HG03342 (cell line): ENCODE measurements around the gene IQSEC1.

ENCODE experiments used
- ATAC-seq: cut with Tn5 transposase; IDR thresholded peaks from one replicate; pipeline ENCODE4 v1.9.1; 2021; ENCODE audit warnings: mild to moderate bottlenecking, moderate library complexity; ENCODE audit not compliant: unreplicated experiment

Gene IQSEC1

DNA sequence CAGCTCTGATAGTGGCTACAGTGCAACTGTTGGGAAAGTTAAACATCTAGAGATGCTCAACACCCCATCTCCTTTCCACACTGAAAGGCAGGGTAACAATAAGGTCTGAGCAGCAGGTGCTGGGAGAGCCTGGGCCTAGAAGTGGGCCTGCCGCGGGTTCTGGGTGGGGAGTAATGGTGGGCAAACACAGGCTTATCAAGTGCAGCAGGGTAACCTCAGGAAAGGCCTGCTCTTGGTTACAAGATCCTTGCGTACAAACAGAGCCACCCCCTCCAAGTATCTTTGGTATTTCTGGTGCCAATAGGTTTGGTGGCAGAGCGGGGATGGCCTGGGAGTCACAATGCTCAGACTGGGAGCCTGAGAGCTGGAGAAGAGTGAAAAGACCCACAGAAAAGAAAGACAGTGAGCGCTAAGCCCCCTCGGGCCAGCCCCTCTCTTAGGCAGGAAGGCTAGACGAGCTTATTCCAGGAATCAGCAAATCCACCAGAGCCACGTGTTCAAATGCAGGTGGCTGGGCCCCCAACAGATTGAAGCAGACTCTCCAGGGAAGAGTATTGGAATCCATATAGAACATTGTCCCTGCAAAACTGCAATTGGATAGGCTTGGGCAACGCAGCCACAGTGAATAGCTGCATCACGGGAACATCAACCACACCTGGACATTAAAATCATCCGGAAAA lies 2.7 kb downstream of the IQSEC1 start:
- ATAC-seq = no peak

DNA sequence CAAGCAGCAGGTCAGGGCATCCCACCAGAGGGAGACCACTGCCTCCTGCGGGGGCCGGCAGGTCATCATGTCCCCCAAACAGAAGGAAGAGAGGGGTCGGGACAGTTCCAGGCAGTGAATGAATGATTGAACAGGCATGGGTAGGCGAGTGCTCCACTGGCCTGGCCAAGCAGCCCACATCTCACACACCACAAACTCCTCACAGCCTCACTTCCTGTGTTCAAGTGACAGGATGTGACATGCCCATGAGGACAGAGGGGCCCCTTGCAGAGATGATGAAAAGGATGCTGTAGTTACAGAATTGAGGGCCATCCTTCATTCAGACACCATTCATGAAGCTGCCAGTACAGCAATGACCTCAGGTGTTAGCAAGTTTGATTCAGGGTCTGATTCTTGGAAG lies 3.7 kb downstream of the IQSEC1 start:
- peak; percentile 58 for ATAC-seq

- no peak for ATAC-seq
These were observed 4.8 kb downstream of the IQSEC1 start for GRCh38 chr3:13068269-13069010.

DNA sequence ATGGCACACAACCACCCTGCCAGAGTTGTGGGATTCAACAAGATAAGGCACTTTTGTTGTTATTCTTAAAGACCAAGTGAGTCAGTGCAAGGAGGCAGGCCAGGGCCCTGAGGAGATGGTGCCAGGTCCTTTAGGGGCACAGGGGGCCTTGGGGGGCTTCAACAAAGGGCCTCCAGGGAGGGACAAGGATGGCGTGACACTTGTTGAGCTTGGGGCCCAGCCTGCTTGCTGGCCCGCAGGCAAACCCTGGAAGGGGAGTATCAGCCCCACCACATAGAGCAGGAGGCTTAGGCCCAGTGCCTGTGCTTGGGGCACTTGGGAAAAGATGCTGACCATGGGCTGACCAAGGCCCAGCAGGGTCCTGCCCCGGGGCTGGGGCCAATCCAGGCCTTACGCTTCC lies 5.5 kb downstream of the IQSEC1 start:
- no peak for ATAC-seq

GRCh38 chr3:13066834-13067233 lies 6.4 kb downstream of the IQSEC1 start:
- ATAC-seq = no peak

DNA sequence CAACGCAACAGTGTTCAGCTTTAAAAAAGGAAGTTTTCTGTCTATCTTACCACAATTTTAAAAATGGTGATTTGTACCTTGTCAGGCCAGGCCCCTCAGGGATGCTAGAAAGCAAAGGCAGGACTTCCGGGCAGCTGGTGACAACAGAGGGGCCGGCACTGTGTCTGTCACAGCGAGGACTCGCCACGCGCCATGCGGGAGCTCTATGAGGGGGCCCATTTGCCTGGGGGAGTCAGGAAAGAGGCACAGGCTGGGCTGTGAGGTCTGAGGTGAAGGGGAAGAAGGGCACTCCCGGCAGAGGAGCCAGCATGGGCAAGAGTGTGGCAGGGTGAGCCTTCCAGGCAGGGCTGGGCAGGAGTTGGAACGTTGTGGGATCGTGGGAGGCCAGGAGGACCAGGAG lies 7.0 kb downstream of the IQSEC1 start:
- ATAC-seq = no peak

DNA sequence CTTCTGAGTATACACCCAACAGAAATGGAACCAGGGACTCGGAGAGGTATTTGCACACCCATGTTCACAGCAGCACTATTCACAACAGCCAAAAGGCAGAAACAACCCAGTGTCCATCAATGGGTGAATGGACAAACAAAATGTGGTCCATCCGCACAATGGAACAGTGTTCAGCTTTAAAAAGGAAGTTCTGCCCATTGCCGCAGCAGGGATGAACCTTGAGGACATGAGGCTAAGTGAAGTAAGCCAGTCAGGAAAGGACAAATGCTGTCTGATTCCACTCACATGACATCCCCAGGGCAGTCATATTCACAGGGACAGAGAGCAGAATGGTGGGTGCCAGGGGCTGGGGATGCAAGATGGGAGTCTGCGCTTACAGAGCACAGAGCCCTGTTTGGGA lies 7.5 kb downstream of the IQSEC1 start:
- no peak for ATAC-seq

GRCh38 chr3:13064964-13065363 lies 8.3 kb downstream of the IQSEC1 start:
- no peak for ATAC-seq

GRCh38 chr3:13064159-13064868 lies 8.9 kb downstream of the IQSEC1 start:
- ATAC-seq = no peak

GRCh38 chr3:13063225-13063624 lies 10.0 kb downstream of the IQSEC1 start:
- ATAC-seq = no peak

DNA sequence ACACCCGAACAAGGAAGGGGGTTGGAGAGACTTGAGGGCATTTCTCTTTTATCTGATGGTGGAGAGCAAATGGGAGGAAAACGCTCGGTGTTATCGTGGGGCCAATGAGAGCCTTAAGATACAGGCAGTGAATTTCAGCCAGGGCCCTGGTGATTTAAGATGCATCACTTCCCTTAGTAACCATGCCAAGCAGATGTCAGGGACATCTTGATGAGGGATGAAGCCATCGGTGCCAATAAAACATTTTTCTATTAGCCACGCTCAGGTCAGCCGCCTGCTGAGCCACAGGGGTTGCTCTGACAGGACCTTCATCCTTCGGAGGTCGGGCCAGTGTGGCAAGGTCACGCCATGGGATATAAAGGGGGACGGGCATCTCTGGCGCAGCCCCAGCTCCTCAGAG lies 10.6 kb downstream of the IQSEC1 start:
- ATAC-seq = no peak

DNA sequence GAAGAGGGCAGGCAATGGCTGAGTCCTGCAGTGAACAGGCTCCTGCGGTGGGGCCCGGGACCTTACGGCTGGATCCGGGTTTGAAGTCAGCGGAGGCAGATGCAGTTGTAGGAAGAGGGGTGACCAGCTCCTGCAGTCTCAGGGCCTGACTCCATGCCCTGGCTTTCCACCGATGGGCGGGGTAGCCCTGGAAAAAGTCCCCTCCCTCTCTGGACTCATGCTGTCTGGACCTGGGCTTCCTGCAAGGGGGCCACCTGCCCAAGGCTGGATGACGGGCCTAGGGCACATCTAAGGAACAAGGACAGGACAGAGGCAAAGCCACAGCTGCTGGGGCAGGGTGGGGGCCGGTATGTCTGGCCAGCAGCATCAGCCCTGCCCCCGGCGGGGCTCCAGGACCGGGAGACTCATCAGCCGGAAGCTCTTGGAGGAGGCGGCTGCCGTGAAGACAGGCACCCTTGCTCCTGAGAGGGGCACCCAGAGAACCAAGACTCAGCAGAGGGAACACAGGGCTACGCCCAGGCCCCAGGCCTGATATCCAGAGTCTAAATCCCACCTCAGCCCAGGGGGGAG lies 12.8 kb downstream of the IQSEC1 start:
- no peak for ATAC-seq

DNA sequence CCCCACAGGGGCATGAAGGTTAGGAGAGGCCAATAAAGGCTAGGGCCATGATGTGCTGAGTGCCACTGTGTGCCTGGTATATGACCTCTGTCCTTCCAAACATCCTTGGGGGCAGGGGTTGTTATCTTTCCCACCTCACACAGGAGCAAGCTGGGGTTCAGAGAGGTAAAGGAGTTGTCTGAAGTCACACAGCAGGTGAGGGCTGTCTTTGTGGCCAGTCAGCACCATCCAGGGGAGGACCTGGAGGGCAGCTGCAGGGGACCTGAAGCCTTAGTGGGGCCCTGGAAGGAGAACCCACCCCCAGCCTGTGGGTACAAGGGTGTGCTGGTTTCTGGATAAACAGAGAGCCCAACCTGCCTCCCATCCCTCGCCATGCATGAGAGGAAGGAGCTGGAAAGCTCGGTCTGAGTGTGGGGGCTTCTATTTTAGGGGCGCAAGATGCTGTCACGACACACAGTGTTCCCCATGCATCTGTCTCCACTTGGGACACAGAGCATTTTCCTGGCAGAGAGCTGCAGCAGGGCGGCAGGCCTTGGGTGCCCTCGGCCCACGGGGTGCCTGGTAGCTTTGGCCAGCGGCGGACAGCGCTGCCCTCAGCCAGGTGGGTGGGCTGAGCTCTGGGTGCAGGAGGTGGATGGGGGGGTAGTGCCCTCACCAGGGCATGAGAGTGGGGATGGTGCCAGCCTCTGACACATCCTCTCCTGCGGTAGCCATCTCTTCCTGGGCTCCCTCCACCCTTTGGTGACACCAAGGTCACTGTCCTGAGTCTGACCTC lies 14.7 kb downstream of the IQSEC1 start:
- ATAC-seq = no peak

GRCh38 chr3:13057282-13058040 lies 15.8 kb downstream of the IQSEC1 start:
- ATAC-seq = no peak

DNA sequence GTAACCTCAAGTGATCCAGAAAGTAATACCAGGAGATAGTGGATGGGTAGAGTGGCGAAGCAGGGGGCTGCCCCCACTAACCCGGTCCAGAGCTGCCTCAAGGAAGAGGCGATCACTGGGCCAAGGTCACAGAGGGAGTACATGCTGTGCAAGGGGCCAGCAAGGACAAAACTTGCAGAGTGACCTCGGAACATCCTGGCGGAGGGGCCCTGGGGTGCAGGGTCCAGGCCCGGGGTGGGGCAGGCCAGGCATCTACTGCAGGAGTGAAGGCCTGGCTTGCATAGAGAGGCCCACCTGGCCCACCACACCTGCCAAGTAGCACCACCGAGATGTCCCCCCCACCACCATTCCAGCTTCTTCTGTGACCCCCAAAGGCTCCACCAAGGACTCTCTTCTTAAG lies 17.6 kb downstream of the IQSEC1 start:
- ATAC-seq = no peak

DNA sequence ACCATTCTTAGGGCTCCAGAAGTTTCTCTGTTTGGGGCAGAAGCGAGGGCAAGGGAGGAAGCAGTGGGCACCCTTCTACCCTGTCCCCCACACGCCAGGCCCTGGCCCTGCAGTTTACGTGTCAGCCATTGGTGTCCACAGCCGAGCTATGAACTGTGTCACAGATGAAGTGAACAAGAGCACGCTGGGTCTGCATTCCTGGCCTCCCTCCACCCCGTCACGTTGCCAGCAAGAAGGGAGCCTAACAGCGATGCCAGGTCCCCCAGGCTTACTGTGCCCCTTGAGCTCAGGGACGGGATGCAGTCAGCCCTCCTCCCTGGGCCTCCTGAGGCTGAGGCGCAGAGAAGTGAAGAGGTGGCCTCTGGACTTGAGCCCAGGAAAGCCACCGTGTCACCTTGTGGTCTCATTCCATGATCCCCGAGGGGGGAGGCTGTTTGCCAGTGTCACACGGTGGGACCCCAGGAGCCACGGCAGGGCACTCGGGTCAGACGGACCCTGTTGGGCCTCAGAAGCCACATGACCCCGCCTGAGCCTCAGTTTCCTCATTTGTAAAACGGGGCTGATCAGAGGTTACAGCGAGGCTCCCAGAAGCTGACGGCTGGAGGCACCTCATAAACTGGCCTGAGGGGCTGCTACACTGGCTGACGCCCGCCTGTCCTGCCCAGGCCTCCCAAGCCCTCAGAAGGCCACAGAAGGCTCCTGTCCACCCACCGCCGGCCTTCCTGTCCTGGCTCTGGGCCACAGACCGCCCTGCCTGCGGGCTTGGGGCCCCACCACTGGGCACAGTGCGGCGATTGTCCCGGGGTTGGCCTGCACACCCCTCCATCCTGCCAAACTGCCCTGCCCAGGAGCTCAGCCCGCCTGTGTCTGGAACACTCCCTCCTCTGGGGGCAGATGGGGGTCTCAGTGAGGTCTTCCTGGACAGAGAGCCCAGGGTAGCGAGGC lies 18.6 kb downstream of the IQSEC1 start:
- ATAC-seq = no peak

GRCh38 chr3:13053893-13054292 lies 19.3 kb downstream of the IQSEC1 start:
- ATAC-seq = no peak

GRCh38 chr3:13053420-13053819 lies 19.8 kb downstream of the IQSEC1 start:
- no peak for ATAC-seq

GRCh38 chr3:13052191-13052820 lies 20.9 kb downstream of the IQSEC1 start:
- ATAC-seq = no peak
